HepG2 (cell line): Measurements from ENCODE around the gene OBP2A.

Experiments
- GLI4 ChIP-seq: sonication (generic); formaldehyde crosslinking; IDR thresholded peaks from 2 replicates; pipeline ENCODE4 v1.5.1; 2020; ENCODE audit warnings: missing genetic modification reagents, mild to moderate bottlenecking, moderate library complexity, borderline replicate concordance
- POLR2AphosphoS5 ChIP-seq: IDR thresholded peaks from 2 replicates; pipeline ENCODE4 v1.6.1; 2012; ENCODE audit warnings: low read depth, low read length

- TF ChIP-seq GLI4 (CRISPR knock-in tag) (no peak), POLR2AphosphoS5 (no peak)
These were observed 19.3 kb downstream of the OBP2A start for GRCh38 chr9:135565141-135565628.
